T-helper 1 cell (primary cell): ENCODE data around the gene NR6A1.

Experiments
- DNase-seq, 5 donors: peaks; one replicate each; pipeline ENCODE4 v3.0.0-alpha.2; 2012 to 2020

Gene NR6A1

DNA sequence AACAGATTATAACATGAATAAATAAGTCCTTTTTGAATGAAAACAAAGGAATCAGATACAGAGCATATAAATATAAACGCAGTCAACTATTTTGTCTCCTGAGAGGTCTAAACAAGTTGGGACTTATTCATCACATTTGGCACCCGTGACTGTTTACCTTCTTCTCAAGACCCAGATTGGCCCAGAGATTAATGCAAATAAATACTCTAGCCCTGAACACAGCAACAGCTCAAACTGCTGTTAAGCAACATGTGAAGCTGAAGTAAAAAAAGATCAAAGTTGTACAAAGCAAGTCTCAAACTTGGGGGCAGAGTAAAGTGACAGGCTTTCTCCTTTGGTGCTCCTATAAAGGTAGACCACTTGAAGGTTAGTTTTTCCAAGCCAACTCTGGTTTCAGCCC lies 168.9 kb downstream of the NR6A1 start:
- no peak for DNase-seq

DNA sequence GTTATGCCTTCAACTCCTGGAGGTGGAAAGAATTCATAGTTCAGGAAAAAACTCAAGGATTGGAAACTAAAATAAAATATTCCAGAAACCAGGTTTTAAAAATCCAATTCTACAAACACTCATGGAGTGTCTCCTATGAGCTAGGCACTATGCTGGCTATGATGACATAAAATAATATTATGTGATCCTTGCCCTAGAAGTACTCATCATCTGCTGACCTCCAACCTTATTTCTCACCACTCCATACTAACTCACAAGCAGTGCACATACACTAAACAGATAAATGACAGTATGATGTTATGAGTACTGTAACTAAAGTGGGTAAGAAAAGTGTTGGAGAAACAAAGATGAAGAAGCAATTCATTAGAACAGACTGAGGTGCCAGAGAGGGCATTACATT lies 170.7 kb downstream of the NR6A1 start:
- DNase-seq, result no peak

DNA sequence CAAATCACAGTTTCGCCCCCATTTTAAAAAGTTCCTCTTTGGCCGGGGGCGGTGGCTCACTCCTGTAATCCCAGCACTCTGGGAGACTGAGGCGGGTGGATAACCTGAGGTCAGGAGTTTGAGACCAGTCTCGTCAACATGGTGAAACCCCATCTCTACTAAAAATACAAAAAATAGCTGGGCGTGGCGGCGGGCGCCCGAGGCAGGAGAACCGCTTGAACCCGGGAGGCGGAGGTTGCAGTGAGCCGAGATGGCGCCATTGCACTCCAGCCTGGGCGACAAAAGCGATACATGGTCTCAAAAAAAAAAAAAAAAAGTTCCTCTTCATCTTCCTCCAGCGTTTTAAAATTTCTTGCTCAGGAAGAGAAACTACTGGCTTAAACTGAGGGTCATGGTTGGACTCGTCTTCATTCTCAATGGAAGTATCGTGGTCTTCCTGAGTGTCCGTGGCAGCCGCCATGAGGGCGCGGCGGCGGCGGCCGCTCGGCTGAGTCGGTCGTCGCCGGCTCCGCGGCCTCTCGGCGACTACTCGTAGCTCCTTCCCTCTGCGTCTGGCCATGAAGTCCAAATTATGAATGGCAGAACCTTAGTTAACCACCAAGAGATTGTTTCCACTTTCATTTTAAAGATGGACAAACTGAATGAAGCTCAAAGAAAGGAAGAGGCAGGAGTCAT lies 171.9 kb downstream of the NR6A1 start:
- no peak for DNase-seq

DNA sequence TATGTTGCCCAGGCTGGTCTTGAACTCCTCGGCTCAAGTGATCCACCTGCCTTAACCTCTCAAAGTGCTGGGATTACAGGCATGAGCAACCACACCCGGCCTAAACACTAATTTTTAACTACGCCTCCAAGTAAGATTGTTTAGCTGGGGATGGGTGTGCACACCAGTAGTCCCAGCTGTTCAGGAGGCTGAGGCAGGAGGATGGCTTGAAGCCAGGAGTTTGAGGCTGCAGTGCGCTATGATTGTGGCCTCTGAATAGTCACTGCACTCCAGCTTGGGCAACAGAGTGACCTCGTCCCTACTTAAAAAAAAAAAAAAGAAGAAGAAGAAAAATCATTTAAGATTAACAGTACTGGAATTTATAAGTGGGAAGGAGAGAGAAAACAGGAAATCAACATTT lies 173.1 kb downstream of the NR6A1 start:
- no peak for DNase-seq

DNA sequence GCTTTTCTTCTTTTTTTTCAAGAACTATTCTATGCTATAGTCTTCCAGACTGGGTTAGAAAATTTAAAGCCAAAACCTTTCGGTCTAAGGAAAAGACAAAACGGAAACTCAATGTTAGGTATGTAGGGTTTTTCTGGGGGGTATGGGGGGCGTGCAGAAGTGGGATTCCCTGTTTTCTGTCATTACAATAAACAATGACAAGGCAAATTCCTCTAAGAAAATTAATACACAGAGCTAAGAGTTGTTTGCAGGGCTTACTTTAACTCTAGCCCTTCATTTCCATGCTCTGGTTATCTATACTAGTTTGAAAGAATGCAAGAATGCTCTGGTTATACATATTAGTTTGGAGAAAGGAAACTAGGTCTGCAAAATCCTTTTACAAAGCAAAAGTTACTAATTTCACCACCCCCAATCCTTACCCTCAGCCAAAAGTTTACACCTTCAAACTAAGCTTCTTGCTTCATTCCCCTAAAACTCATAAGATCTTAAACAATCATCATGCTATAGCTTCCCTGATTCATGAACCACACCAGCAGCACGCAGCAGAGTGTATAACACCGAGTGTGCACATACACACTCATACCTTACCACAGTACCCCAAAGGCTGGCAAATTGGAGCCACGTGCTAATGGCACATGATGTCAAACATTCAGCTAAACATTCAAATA lies 174.8 kb downstream of the NR6A1 start:
- DNase-seq, result no peak

DNA sequence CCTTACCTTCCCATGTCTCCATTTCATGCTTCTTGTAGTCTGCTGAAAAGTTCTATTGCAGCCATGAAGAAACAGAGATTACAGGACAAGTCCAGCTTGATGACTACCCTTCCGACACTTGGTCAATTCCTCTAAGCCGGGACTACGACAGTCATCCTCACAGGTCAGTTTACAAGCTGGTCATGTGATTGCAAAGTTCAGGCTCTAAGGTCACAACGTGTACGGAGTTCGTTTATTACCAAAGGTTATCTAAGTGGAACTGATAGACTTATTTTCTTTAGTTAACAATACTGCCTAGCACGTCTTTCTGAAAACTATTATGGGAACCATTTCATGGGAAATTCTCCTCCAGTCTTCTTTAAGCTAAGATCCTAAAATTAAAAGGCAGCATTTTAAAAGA lies 175.4 kb downstream of the NR6A1 start:
- DNase-seq, result no peak

DNA sequence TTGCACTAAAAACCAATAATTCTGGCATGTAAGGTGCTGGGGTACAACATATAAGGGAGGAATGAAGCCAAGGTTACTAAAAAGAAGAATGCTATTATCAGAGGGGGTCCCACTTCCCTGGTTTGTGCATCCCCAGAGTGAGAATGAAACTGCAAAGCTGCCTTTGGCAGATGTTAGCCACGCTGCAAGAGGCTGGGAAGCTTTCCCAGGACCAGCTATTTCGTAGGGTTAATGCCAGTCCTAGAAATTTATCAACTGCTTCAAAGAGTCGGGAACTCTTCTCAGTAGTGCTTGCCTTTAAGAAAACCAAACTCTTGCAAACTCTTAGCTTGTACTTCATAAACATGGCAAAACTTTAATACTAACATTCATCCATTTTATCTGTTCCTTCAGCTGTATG lies 176.4 kb downstream of the NR6A1 start:
- DNase-seq, result no peak

DNA sequence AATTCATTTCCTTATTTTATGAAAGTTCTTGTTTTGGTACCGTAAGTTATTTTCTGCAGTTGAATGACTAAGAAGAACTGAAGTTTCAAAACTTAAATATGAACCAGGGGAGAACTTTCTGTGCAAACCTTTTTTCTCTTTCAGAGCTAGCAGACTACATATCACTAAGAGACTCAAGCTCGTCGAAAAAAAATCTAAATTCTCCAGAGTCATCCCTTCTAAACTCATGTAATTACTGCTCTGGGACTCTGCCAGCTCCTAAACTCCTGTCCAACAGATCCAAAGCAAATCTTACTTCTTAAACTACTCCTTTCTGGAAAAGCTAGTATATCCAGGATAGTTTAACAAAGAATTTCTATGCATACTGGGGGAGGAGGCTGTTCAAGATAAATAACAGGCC lies 176.9 kb downstream of the NR6A1 start:
- no peak for DNase-seq

DNA sequence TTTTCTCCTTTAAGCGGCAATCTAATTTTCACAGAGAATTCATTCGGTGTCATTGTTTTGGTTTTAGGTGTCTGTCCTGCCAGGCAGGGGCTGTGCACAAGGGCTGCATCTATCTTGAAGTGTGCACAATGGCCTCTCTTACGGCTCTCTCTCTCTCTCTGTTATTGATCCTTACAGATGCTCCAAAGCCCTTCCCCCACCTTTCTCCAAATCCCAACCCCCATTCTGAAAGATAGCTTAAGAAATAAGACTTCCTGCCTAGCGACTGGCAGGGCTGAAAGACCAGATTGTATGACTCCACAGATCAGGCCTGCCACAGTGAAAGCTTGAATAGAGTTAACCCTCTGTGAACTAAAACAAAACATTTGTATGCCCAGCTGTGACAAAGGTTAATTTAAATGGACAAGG lies 177.5 kb downstream of the NR6A1 start:
- DNase-seq, result no peak

DNA sequence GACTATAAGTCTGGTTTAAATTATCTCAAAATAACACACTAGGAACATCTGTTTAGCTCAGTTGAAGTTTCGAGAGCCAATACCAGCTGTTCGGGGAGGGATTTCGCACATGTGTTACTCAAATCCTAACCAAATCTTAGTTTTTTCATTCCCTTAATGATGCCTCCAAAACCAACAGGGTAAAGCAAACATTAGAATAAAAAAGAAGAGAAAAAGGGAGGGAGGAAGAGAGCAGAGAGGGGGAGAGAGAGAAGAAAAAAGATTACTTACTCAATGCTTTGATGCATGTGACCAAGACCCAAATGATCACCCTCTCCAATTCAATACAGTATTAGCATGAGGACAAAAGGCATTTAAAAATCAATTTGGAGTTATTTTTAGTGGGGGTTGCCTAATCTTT lies 177.9 kb downstream of the NR6A1 start:
- no peak for DNase-seq

DNA sequence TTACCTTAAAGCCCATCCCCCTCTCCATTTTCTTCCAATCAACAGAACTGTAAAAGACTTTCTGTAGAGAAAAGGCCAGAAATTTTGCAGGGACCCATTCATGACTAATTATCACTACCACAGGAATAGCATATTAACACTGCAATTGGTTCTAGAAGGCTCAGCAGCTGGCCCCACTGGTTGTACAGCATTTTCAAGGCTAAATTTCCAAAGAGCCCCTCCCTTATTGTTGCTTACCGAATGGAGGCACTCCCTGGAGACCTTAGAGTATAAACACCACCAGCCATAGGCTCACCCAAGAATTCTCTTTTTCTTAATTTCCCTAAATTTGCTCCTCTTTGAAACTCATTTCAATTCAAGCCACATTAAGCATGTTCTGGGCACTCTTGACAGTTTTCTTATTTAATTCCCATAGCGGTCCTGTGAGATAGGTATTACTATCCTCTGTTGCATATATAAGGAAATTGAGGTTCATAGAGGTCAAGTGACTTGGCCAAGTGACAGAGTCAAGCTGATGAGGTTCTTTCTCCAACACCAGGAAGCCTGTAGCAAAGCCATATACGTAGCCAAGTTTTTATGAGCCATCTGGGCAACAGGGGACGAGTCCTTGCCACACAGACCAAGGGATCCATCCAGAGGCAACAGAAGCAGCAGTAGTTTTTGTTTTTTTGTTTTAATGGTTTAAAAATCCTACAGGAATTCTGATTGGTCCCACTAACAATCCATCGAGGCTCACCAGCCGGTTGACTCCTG lies 180.0 kb downstream of the NR6A1 start:
- DNase-seq, result no peak

DNA sequence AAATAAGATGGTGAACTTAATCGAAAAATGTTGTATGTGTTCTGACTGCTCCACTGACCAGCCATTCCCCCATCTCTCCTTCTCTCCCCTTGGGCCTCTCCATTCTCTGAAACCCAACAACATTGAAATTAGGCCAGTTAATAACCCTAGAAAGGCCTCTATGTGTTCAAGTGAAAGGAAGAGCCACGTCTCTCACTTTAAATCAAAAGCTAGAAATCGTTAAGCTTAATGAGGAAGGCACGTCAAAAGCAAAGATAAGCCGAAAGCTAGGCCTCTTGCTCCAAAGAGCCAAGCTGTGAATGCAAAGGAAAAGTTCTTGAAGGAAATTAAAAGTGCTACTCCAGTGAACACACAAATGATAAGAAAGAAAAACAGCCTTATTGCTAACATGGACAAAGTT lies 186.5 kb downstream of the NR6A1 start:
- no peak for DNase-seq

DNA sequence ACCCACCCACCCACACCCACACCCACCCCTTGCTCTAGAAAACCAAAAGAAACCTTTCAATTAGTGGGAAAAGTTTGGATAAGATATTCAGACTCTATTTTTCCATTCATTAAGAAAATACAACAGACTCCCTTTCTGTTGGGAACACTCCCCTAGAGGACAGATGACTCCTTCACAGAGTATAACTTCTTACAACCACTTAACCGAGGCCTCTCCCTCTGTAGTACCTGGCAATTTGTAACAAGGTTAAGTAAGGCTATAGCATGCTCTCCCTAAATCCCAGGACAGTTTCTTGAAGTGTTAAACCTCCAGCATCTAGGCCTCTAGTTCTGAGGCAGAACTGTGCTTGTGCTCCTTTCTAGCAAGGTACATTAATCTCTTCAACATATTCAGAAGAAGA lies 188.0 kb downstream of the NR6A1 start:
- DNase-seq, result no peak

DNA sequence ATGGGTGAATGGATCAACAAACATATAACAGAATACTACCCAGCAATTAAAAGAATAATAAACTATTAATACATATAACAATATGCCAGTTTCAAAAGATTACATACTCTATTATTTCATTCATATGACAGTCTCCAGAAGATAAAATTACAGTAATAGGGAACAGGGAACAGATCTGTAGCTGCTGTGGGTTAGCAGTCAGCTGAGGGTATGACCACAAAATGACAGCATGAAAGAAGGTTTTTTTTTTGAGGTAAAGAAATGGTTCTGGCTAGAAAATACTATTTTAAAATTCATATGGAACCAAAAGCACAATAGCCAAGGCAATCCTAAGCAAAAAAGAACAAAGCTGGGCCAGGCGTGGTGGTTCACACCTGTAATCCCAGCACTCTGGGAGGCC lies 190.9 kb downstream of the NR6A1 start:
- DNase-seq, result no peak

DNA sequence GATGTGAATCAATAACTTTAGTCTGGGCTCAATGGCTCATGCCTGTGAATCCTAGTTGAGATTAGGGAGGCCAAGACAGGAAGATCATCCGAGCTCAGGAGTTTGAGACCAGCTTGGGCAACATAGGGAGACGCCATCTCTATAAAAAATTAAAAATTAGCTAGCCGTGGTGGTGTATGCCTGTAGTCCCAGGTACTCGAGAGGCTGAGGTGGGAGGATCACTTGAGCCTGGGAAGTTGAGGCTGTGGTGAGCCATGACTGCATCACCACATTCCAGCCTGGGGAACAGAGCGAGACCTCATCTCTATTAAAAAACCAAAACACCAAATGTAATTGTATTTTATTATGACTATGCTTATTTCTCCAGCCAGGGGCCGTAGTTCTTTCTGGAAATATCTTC lies 194.4 kb downstream of the NR6A1 start:
- no peak for DNase-seq

DNA sequence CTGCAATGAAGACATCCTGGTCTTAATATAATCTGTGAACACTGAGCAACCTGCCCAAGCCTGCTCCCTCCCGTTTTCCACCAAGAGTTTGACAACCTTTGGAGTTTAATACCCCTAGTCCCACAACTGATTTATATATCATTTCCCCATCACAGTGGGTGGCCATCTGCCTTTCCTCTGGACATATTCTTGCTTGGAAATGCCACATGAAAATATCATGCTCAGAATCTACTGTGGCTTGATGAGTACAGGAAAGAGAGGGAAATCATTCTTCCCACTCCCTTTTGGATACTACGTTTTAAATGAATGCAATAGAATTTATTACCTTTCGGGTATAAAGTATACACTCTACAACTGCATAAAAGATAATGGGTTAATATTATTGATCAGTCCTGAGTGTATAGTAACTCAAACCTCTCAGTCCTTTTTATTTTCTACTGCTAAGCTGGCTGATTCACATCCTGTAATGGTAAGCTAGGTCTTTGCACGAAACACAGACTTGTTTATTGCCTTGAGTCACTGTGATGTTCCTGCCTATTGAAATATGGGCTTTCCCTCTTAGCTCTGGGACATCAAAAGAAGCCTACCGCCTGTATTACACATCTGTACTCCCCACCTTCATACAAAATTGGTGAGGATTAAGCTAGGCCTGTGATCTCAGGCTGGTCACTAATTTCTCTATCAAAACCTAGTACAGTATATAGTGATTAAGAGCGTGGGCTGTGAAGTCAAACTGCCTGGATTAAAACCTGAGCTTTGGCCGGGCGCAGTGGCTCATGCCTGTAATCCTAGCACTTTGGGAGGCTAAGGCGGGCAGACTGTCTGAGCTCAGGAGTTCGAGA lies 196.4 kb downstream of the NR6A1 start:
- DNase-seq, result no peak

DNA sequence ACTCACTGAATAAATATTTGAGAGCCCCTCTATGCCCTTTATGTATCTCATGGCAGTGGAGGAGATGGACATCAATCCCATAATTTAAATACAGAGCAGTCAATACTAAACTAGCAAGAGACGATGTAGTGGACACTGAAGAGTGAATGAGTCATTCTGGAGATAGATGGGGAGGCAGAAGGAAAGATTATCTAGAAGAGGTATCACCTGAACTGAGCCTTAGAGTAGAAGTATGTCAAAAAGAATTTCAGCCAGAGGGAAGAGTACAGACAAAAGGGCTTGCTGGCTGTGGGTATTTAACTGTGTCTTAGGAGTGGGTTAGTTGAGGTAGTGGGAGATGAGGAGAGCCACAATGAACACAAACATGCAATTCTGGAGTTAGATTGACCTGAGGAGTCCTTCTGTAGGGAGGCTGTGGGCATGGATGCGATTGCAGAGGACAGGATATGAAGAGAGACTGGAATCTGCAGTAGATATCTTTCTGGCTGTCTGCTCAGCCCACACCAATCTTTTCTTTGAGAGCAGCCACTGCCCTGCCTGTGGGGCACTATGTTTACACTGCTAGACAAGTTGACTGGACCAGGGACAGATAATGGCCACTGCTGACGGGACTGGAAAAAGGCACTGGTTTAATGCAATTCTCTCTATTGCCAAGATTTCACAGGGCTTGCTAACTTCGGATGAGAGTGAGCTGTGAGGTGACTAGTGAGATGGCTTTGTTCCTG lies 200.0 kb downstream of the NR6A1 start:
- no peak for DNase-seq

DNA sequence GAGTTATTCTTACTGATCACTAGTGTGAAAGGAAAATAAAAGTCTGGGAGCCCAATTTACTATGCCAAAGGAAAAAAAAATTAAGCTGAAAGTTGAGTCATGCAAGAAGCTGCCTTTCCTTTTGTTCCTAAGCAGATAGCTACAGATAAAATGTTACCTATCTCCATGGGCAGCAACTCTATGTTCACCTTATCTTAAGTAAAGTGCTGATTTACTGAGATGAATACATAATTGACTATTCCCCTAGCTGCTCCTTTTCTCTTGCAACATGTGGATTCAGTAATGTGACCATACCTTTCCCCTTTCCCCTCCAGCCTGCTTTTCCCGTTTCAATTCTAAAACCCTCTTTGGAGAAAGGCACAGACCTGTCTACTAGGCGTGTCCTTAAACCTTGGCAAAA lies 201.2 kb downstream of the NR6A1 start:
- DNase-seq, result no peak

DNA sequence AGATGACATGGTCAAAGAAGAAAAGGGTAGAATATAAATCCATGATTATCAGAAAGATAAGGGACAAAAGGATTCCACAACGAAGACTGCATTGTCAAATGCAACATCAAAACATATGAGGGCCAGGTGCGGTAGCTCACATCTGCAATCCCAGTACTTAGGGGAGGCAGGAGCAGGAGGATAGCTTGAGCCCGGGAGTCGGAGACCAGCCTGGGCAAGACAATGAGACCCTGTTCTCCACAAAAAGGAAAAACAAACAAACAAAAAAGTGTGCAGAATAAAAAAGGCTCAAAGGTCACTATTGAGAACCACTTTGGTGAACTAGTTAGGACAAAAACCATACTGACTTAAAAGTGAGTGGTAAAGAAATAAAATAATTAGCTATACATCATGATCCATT lies 203.7 kb downstream of the NR6A1 start:
- no peak for DNase-seq

DNA sequence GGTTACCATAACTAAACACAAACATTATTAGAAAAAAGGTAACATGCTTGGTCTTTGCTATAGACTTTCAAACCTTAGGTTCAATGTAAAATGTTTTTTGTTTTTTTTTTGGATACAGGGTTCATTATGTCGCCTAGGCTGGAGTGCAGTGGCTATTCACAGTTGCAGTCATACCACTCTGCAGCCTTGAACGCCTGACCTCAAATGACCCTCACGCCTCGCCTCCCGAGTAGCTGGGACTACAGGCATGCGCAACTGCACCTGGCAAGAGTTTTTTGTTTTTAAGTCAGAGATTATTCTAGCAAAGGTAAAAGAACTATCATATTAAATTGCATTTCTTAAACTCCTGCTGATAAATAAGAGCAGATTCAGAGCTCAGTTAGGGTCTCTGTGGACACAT lies 208.8 kb downstream of the NR6A1 start:
- DNase-seq, result no peak

DNA sequence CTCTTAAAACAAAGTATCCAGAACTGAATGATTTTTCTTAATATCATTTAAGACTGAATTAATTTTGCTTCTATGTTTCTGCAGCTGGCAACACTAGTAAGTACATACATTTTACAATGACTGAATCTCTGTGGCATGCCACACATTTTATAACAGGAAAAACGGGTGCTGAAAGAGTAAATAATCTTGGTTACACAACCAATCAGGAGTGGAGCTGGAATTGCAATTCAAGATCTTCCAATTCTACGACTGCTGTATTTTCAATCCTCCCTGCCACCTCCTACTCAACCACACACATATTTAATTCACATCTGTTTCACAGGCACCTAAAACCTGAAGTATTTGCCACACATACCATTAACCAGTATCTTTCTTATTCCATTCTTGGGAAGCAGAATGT lies 211.2 kb downstream of the NR6A1 start:
- no peak for DNase-seq

DNA sequence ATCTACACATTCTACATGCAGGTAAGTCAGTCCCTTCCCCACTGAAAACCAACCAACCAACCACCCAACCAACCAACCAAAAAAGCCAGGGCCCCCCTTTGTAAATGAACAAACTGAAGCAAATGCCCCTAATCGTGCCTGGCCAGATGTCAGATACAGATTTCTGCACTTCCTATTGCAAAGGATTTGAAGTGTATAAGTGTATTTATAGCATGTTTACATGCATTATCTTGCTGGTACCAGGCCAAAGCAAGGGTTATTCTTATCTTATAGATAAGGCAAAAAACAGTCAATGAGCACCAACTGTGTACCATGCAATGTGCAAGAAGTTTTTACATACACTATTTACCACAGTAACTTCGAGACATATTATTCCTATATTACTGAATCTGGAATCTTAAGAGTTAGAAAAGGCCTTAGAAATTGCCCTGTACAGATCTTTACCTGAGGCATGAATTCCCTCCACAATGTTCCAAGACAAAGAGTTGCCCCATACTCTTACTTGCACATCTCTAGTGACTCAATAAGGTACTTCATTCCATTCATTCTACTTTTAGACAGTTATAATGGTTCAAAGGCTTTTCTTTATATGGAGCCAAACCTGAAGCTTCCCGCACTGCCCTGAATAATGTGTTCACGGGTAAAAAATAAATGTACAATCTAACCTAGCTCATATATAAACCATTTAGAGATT lies 212.2 kb downstream of the NR6A1 start:
- DNase-seq, result no peak
